Heart left ventricle (tissue), 13 donors: ENCODE data around the gene PALM3.

Experiments
- POLR2A ChIP-seq, 2 donors: fragments of 450-650 bp; IDR thresholded peaks; one replicate each; pipeline ENCODE4 v1.6.1; 2017; ENCODE audit warnings: antibody characterized with exemption in 2 of 2, mild to moderate bottlenecking in 2 of 2, moderate library complexity in 2 of 2
- TF ChIP-seq, protein P1 (sequence below), 12 donors: fragments of 200-600 bp; sonication (generic) in 4 of 12; IDR thresholded peaks; one replicate each; pipeline versions ENCODE4 v1.5.0 to v1.8.0; 2018 to 2022; ENCODE audit warnings: antibody characterized with exemption in 12 of 12, mild to moderate bottlenecking in 5 of 12
- donor health status: ischemic (EF 13 %, LVEDD 7.1; RV severe dilation, severe dysfunction).
- donor health status: DM: no; HTN: yes; CAD: no.
- donor health status: DM: no; HTN: no; CAD: no.
- donor health status: ischemic (EF 25% LVEDD 6.9; RV normal size, moderate dysfunction).
- donor health status: ischemic (EF 25% LVEDD 5.7; RV mildly dilated, moderate dysfunction).
- donor health status: ischemic (EF 35%, LVEDD 5.7; RV mildly dilated, moderate dysfunction).
- donor health status: nonischemic (EF 11% LVEDD 7.7; RV severe dilation, severe dysfunction).
- donor health status: DM: yes; HTN: yes; CAD: no.
- donor health status: PGD.
- donor health status: ischemic (EF 29% LVEDD 5.4; RV normal size, mild dysfunction).
- donor health status: nonischemic (EF 23%, LVEDD 6.1; RV moderate dilation, normal function).

- TF ChIP-seq, protein P1, sequence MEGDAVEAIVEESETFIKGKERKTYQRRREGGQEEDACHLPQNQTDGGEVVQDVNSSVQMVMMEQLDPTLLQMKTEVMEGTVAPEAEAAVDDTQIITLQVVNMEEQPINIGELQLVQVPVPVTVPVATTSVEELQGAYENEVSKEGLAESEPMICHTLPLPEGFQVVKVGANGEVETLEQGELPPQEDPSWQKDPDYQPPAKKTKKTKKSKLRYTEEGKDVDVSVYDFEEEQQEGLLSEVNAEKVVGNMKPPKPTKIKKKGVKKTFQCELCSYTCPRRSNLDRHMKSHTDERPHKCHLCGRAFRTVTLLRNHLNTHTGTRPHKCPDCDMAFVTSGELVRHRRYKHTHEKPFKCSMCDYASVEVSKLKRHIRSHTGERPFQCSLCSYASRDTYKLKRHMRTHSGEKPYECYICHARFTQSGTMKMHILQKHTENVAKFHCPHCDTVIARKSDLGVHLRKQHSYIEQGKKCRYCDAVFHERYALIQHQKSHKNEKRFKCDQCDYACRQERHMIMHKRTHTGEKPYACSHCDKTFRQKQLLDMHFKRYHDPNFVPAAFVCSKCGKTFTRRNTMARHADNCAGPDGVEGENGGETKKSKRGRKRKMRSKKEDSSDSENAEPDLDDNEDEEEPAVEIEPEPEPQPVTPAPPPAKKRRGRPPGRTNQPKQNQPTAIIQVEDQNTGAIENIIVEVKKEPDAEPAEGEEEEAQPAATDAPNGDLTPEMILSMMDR (IDR thresholded peaks at IDR 0.05) = no peak
- TF ChIP-seq POLR2A (IDR thresholded peaks at IDR 0.05) = no peak
These were observed 8.8 kb downstream of the PALM3 start for GRCh38 chr19:14053032-14053431.
